HG03565 (cell line): ENCODE results near the gene POTEI.
"Not testable (repeated sequence)": the region's sequence is repeated elsewhere in the genome, so short reads cannot be mapped to it uniquely, and the experiment has no call there.

ENCODE experiments used
- ATAC-seq: cut with Tn5 transposase; IDR thresholded peaks from one replicate; pipeline ENCODE4 v1.9.1; 2021; ENCODE audit warnings: mild to moderate bottlenecking, moderate library complexity; ENCODE audit not compliant: unreplicated experiment

Gene POTEI

GRCh38 chr2:130509228-130509627 lies at the start of gene POTEI:
Gene POTEI (minus strand): TSS chr2:130509328. CDS start chr2:130509235, 93 bp downstream.
- not testable (repeated sequence) for ATAC-seq

- not testable (repeated sequence) for ATAC-seq
Measured at GRCh38 chr2:130556441-130556840, 47.3 kb upstream of the POTEI start.

- not testable (repeated sequence) for ATAC-seq
Measured at GRCh38 chr2:130554178-130554577, 45.0 kb upstream of the POTEI start.

DNA sequence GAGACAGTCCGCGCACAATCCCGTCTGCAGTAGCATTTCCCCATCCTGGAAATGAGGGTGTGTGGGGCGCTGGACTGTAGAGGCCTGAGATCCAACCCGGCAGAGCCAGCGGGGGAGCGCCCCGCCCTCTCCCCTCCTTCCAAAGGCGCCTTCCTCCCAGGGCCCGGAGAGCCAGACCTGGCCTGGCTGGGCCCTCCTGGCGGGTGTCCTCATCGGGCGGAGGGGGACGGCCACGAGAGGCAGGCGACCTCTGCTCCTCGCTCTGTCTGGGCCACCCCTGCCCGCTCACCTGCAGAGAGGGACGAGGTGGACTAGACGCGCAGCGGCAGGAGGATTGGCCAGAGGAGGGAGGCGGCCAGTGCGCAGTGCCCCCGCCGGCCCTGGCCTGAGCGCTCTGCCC lies 40.3 kb upstream of the POTEI start:
- ATAC-seq = not testable (repeated sequence)

GRCh38 chr2:130548418-130548817 lies 39.3 kb upstream of the POTEI start:
- not testable (repeated sequence) for ATAC-seq

DNA sequence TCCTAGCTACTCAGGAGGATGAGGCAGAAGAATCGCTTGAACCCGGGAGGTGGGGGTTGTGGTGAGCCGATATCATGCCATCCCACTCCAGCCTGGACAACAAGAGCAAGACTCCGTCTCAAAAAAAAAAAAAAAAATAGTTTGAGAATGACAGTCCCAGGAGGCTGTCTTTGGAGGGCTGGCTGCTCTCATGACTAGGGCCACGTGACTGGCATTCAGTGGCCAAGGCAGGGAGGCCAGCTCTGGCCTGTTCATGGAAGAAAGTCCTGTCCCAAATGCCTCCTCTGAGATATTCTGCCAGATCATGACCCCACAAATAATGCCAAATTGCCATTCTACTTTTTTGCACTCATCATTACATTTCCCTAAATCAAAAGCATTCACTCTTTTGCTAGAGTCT lies 35.9 kb upstream of the POTEI start:
- not testable (repeated sequence) for ATAC-seq

DNA sequence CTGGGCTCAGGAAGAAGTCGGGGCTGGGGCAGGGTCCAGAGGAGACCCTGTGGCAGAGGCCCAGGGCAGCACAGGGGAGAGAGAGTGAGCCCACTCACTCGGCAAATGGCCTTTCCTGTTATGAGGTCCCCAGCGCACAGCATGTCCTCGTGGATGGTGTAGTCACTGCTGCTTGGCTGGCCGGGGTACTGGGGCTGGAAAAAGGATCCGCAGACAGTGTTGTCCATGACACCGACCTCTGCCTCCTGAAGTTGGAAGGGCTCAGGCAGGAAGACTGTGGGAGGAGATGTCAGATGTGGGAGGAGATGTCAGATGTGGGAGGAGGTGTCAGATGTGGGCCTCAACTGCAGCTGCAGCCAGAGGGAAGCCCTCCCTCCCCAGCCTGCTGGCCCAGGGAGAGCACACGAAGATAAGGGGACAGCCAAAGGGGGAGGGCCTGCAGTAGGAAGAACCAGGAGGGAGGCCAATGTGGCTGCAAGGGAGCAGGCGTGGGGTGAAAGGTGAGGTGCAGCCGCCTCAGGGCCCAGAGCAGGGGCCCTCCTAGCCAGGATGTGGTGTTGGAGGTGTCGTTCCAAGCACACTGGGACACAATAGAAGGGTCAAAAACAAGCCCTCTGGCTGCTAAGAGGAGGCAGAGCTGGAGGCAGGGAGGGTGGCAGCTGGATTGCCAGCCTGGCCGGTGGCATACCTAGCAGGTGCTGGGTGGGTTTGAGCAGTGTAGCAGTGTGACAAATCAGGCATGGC lies 34.8 kb upstream of the POTEI start:
- not testable (repeated sequence) for ATAC-seq

DNA sequence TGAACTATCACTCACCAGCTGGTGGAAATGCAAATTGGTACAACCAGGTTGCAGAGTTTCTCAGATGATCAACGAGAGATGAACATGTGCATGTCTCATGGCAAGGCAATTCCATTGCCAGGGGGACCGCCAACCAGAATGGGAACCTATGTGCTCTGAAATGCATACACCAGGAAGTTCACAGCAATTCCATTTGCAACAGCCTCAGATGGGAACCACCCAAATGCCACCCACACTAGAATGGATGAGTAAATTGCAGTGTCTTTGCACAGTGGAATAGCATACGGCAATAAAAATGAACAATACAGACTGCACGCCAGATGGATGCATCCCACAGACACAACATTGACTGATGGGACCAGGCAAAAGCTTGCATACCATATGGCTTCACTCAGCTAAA lies 33.7 kb upstream of the POTEI start:
- ATAC-seq = not testable (repeated sequence)

DNA sequence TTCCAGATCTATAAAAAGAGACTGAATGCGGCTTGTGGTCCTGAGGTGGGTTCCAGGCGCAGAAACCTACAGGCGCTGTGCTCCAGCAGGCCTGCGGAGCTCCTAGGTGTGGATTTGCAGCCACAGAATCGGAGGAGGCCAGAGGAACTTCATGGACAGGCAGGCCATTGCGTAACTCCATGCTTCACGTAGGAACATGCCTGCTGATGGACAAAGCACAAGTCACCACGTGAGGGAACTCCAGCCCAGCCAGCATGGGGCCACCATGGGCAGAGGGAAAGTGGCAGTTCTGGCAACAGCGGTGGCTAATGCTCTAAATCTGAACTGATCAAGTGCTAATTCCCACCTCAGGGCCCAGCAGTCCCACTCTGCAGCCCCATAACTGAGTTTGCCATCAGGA lies 29.1 kb upstream of the POTEI start:
- ATAC-seq = not testable (repeated sequence)

- not testable (repeated sequence) for ATAC-seq
Measured at GRCh38 chr2:130536654-130537053, 27.5 kb upstream of the POTEI start.

GRCh38 chr2:130531672-130532071 lies 22.5 kb upstream of the POTEI start:
- ATAC-seq = not testable (repeated sequence)

GRCh38 chr2:130531225-130531624 lies 22.1 kb upstream of the POTEI start:
- peak; percentile 75 for ATAC-seq

GRCh38 chr2:130530212-130530611 lies 21.1 kb upstream of the POTEI start:
- not testable (repeated sequence) for ATAC-seq

DNA sequence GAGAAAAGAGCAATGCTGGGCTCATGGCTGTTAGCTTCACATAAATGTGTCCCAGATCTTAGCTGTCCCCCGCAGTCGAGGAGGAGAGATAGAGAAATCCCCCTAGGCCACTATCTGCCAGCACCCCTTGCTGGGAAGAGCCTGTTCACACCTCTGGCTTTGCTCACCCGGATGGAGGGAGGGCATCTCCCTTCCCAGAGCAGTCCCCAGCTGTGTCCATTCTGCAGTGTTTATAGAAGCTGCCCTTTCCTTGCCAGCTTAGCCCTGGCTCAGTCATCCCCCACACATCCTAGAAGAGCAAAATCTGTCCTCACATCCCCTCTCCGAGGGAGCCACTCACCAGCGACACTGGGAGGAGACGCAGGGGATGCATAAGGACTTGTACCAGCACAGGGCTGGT lies 20.4 kb upstream of the POTEI start:
- not testable (repeated sequence) for ATAC-seq

- not testable (repeated sequence) for ATAC-seq
Measured at GRCh38 chr2:130527365-130527967, 18.3 kb upstream of the POTEI start.

GRCh38 chr2:130522390-130522789 lies 13.3 kb upstream of the POTEI start:
- ATAC-seq = not testable (repeated sequence)

GRCh38 chr2:130520992-130521391 lies 11.9 kb upstream of the POTEI start, which contains the start of gene CFC1B:
Gene CFC1B (plus strand): TSS chr2:130521222. CDS start chr2:130521485, 263 bp downstream.
- not testable (repeated sequence) for ATAC-seq

- not testable (repeated sequence) for ATAC-seq
Measured at GRCh38 chr2:130518516-130519106, 9.5 kb upstream of the POTEI start.

- not testable (repeated sequence) for ATAC-seq
Measured at GRCh38 chr2:130511747-130512451, 2.8 kb upstream of the POTEI start.

DNA sequence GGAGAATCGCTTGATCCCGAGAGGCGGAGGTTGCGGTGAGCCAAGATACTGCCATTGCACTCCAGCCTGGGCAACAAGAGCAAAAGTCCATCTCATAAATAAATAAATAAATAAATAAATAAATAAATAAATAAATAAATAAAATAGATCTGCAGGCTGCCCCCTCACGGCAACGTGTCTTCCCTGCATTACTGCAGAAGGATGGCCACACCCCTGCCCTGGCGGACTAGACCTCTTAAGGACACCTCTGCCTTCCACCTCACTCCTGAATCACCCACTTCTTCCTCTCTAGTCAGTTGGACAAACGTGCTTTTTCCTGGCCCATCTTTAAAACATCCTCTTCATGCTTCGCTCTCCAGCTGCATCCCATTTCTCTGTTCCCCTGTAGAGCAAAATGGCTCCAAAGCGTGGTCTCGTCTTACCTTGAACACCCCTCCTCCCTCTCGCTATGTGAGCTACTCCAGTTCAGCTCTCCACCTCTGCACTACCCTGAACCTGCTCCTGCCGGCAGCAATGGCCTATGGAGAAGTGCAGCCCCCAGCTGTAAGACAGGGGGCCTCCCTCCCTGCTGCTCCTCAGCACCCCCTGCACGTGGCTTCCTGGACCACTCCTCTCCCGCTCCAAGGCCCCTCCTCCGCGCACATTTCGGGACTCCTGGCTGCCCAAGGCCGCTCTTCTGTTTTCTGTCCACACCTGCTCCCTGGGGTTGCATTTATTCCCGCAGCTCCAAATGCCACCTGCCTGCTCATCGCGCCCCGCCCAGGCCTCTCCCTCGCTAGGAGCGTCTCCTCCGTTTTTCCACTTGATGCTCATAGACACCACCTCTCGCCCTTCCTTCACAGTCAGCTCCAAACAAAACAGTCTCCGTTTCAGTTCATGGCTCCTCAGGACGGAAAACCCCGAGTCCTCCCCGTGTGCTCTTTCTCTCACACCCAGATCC lies 1.9 kb upstream of the POTEI start:
- ATAC-seq = not testable (repeated sequence)
